ENCODE results near the gene POLR3F.
"Not testable (repeated sequence)": the region's sequence is repeated elsewhere in the genome, so short reads cannot be mapped to it uniquely, and the experiment has no call there.

POLR3F gene

GRCh38 chr20:18506744-18507143 is 39.6 kb downstream of the POLR3F start:
- no peak for FAIRE-seq

DNA sequence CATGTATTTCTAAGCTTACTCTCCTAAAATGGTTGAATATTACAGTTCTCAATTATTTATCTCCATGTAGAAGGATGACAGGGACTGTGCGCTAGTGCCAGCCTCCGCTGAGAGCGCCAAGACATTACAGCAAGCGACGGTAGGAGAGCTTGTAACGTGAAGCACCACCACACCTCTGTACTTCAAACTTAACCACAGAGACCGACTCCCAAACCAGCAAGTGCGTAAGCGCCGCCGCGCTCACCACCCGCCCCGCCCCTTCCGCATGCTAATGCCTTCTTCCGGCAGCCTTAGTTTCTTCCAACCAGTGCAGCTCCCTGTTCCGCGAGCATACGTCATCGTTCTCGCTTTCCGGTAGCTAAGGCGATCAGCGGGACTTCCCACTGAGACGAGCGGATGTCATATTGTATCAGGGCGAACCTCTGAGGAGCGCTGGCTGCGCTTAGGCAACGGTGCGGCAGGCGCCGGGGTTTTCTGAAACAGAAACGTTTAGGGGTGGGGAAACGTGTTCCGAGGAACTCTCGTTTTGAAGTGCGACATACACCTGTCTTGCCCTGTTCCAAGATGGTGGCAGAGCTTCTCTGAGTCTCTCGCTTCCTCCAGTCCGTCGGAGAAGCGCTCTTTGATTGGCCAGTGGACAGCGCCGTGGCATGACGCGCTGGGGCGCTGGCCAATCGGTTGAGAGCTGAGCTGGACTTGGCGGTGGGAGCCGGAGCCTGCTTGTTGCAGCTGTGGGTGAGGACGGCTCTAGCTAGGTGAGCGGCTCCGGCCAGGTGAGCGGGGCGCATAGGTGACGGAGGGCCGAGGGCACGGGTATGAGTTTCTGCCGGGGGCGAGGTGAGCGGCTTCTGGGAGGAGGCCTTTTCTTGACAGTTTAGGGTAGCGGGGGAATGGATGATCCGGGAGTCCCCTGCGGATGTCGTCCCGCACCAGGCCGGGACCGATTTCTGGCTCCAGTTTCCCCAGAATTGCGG is 40.3 kb downstream of the POLR3F start, which contains the start of gene SEC23B:
TSS of gene SEC23B (plus strand) at position 723 of the 974 bp plus-strand sequence. CDS start 2,896 bp downstream, outside the sequence.
- peak; percentile 73 for FAIRE-seq

DNA sequence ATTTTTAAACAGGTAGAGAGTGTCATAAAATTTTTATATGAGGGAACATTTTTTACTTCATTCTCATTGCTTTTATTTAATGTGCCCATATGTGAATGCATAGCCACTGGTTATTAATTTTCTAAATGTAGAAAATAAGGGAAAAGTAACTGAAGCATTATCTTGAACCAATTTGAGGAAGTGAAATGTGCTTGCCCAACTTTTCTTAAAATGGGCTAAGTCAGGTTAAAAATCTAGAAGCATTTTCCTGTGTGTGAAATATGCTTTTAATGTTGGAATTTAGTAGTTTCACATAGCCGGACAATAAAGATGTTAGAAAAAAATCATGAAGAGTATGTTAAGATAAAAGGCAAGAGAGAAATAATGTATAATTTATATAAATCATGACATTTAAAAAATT is 44.4 kb downstream of the POLR3F start:
- no peak for FAIRE-seq

GRCh38 chr20:18513208-18513607 is 46.0 kb downstream of the POLR3F start:
- no peak for FAIRE-seq

DNA sequence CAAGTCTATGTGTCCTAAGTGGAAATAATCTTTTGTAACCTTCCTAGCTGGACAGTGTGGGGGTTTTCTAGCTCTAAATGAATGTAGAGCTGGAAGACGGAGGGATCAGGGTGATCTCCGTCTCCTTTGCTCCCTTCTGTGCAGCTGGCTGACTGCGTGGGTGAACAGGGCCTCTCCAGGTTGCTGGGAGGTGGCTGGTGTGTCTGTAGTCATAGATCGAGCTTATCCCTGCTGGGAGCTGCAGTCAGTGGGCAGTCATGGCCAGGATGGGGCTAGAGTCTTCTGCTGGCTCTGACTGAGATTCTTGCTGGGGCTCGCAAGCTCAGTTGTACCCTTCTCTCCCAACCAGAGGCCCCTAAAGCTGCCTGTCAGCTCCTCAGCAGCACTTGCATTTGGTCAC is 46.9 kb downstream of the POLR3F start:
- no peak for FAIRE-seq

GRCh38 chr20:18515973-18516372 is 48.8 kb downstream of the POLR3F start:
- FAIRE-seq: no peak

DNA sequence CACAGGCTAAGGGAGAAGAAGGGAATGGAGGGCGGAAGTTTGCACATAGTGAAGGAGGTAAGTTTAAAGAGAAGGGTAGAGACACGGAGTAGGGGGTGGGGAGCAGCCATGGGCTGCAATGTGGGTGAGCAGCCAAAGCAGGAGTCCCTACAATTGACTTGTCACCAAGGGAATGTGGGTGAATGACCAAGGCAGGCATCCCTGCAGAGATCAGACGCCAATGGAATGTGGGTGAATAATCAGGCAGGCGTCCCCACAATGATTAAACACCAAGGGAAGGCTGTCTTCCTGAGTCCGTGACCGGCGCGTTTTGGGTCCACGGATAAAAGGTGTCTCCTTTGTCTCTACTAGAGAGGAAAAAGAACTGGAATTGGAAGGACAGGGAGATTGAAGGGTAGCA is 54.9 kb downstream of the POLR3F start:
- not testable (repeated sequence) for FAIRE-seq

GRCh38 chr20:18523066-18523465 is 55.9 kb downstream of the POLR3F start:
- FAIRE-seq: no peak

- no peak for FAIRE-seq
Measured at GRCh38 chr20:18524646-18525045, 57.5 kb downstream of the POLR3F start.

- FAIRE-seq: not testable (repeated sequence)
Measured at GRCh38 chr20:18526761-18527160, 59.6 kb downstream of the POLR3F start.

DNA sequence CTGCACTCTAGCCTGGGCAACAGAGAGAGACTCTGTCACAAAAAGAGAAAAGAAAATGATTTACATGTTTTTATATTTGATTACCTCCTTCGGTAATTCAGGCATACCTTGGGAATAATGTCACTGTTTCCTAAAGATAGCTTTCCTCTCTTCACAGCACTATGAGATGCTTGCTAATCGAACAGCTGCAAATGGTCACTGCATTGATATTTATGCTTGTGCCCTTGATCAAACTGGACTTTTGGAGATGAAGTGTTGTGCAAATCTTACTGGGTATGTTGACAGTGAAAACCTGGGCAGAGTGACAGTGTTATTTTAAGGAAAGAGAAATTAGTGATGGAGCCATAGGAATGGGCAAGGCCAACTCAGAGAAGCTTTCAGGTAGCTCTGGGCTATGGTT is 60.1 kb downstream of the POLR3F start:
- FAIRE-seq: no peak

- FAIRE-seq: no peak
Measured at GRCh38 chr20:18527836-18528235, 60.6 kb downstream of the POLR3F start.

GRCh38 chr20:18529041-18529440 is 61.9 kb downstream of the POLR3F start:
- no peak for FAIRE-seq

GRCh38 chr20:18532626-18533025 is 65.4 kb downstream of the POLR3F start:
- FAIRE-seq: no peak

DNA sequence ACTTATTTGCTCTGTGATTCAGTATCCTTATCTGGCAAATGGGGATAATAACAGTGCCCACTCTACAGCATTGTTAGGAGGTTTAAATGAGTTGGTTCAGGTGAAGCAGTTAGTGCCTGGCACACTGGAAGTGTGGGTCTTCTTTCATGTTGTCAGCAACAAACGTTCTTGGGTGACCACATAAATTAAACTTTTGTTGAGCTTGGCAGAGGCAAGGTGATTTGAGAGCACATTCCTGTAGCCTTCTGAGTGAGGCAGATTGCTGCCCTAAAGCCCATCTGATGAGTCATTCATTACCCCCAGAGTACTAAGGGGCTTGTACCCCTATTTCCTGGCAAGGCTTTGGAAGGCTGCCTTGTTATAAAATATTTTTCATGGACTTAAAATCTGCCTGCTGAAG is 66.3 kb downstream of the POLR3F start:
- FAIRE-seq: no peak

DNA sequence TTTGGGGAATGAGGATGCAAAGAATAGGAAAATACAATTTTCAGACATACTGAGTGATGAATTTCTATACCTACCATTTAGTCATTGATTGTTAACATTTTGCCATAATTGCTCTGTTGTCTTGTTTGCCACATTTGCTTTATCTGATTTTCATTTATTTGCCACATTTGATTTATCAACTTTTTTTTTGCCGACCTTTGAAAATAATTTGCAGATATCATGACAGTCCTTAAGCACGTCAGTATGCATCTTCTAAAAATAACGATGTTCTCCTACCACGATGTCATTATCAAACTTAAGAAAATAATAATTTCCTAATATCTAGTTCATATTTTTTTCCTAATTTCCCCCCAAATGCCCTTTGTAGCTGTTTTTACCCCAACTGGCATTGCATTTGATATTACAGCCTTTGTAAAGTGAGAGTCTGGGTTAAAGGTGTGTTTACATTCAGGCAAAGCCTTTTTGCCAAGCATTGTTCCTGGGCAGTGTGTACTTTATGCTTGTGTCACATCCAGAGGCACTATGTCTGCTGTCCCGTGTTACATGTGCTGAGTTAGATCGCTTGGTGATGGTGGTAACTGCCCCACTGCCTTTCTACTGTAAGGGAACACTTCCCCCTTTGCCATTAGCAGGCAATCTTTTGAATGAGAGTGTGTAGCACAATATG is 66.9 kb downstream of the POLR3F start:
- no peak for FAIRE-seq
